Ovary (tissue), 3 donors: Measurements from ENCODE around the gene ALPP.

Experiments
- EP300 ChIP-seq: sonication (generic); formaldehyde crosslinking; IDR thresholded peaks from one replicate; pipeline ENCODE4 v1.6.1; 2017; ENCODE audit warnings: antibody characterized with exemption
- POLR2A ChIP-seq: fragments of 450-650 bp; IDR thresholded peaks from one replicate; pipeline ENCODE4 v1.6.1; 2017; ENCODE audit warnings: antibody characterized with exemption, mild to moderate bottlenecking, moderate library complexity
- TF ChIP-seq, protein P1 (sequence below), 3 donors: fragments of 450-650 bp in 2 of 3; fragments of 200-600 bp in 1 of 3; IDR thresholded peaks; one replicate each; pipeline versions ENCODE4 v1.5.1 to v1.8.0; 2016 to 2022; ENCODE audit warnings: antibody characterized with exemption in 3 of 3, mild to moderate bottlenecking in 1 of 3
- donor health status: DM: no; HTN: no; CAD: no.

DNA sequence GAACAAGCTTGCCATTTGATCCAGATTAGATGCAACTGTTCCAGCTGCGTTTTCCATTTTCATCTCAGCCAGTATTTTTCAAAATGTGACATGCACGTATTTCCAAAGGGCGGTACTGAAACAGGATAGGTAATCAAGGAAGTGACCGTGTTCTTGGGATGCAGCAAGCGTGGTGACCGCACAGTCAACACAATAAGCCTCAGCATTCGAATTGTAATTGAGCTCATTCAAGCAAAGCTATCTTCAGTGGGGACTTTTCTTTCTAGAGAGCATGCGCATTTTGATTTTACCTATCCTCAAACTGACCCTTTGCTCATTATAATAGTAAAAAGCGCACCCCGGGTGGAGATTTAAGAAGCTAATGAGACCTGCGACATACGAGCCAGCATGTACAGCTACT is 3.4 kb upstream of the ALPP start:
- TF ChIP-seq POLR2A (no peak), EP300 (no peak)
- TF ChIP-seq, protein P1, sequence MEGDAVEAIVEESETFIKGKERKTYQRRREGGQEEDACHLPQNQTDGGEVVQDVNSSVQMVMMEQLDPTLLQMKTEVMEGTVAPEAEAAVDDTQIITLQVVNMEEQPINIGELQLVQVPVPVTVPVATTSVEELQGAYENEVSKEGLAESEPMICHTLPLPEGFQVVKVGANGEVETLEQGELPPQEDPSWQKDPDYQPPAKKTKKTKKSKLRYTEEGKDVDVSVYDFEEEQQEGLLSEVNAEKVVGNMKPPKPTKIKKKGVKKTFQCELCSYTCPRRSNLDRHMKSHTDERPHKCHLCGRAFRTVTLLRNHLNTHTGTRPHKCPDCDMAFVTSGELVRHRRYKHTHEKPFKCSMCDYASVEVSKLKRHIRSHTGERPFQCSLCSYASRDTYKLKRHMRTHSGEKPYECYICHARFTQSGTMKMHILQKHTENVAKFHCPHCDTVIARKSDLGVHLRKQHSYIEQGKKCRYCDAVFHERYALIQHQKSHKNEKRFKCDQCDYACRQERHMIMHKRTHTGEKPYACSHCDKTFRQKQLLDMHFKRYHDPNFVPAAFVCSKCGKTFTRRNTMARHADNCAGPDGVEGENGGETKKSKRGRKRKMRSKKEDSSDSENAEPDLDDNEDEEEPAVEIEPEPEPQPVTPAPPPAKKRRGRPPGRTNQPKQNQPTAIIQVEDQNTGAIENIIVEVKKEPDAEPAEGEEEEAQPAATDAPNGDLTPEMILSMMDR (IDR thresholded peaks at IDR 0.05), result no peak
